NCI-H524 treated with DMSO at 0.1 percent for 48 hours (cell line): Measurements from ENCODE around the gene THPO.

ENCODE experiments used
- DNase-seq: peaks from one replicate; lab custom pipeline; 2025; lab: John Stamatoyannopoulos, UW

The THPO gene

GRCh38 chr3:184362668-184363546 is 15.1 kb downstream of the THPO start:
- peak; percentile 90 for DNase-seq

- no peak for DNase-seq
Measured at GRCh38 chr3:184361932-184362667, 15.9 kb downstream of the THPO start.

GRCh38 chr3:184361532-184361931 is 16.5 kb downstream of the THPO start, which contains the start of the genes CLCN2 and POLR2H:
Gene CLCN2, minus strand, starts transcription at chr3:184361605. Its CDS starts 126 bp downstream, at chr3:184361479.
Gene POLR2H, plus strand, starts transcription at chr3:184361710. Its CDS starts 1,783 bp downstream, at chr3:184363493.
- no peak for DNase-seq

GRCh38 chr3:184360929-184361531 is 17.0 kb downstream of the THPO start:
- no peak for DNase-seq

GRCh38 chr3:184360070-184360928 is 17.7 kb downstream of the THPO start:
- DNase-seq = no peak

- DNase-seq = no peak
Measured at GRCh38 chr3:184359610-184360009, 18.4 kb downstream of the THPO start.

- no peak for DNase-seq
Measured at GRCh38 chr3:184358921-184359350, 19.1 kb downstream of the THPO start.

- no peak for DNase-seq
Measured at GRCh38 chr3:184358124-184358767, 19.8 kb downstream of the THPO start.

GRCh38 chr3:184357248-184358123 is 20.5 kb downstream of the THPO start:
- no peak for DNase-seq

GRCh38 chr3:184355261-184356040 is 22.6 kb downstream of the THPO start:
- no peak for DNase-seq

GRCh38 chr3:184354754-184355153 is 23.3 kb downstream of the THPO start:
- no peak for DNase-seq

- no peak for DNase-seq
Measured at GRCh38 chr3:184354121-184354728, 23.8 kb downstream of the THPO start.

GRCh38 chr3:184353546-184353941 is 24.5 kb downstream of the THPO start:
- DNase-seq = no peak

GRCh38 chr3:184352897-184353545 is 25.0 kb downstream of the THPO start:
- DNase-seq = no peak

- DNase-seq = no peak
Measured at GRCh38 chr3:184352149-184352785, 25.7 kb downstream of the THPO start.

- no peak for DNase-seq
Measured at GRCh38 chr3:184351511-184352148, 26.4 kb downstream of the THPO start.

GRCh38 chr3:184350618-184351017 is 27.4 kb downstream of the THPO start:
- no peak for DNase-seq
